DMS53 treated with DMSO at 0.1 percent for 48 hours (cell line): ENCODE results near the gene RFNG.

ENCODE experiments used
- DNase-seq: peaks from one replicate; lab custom pipeline; 2025; ENCODE audit not compliant: unreplicated experiment; lab: John Stamatoyannopoulos, UW

Gene RFNG

DNA sequence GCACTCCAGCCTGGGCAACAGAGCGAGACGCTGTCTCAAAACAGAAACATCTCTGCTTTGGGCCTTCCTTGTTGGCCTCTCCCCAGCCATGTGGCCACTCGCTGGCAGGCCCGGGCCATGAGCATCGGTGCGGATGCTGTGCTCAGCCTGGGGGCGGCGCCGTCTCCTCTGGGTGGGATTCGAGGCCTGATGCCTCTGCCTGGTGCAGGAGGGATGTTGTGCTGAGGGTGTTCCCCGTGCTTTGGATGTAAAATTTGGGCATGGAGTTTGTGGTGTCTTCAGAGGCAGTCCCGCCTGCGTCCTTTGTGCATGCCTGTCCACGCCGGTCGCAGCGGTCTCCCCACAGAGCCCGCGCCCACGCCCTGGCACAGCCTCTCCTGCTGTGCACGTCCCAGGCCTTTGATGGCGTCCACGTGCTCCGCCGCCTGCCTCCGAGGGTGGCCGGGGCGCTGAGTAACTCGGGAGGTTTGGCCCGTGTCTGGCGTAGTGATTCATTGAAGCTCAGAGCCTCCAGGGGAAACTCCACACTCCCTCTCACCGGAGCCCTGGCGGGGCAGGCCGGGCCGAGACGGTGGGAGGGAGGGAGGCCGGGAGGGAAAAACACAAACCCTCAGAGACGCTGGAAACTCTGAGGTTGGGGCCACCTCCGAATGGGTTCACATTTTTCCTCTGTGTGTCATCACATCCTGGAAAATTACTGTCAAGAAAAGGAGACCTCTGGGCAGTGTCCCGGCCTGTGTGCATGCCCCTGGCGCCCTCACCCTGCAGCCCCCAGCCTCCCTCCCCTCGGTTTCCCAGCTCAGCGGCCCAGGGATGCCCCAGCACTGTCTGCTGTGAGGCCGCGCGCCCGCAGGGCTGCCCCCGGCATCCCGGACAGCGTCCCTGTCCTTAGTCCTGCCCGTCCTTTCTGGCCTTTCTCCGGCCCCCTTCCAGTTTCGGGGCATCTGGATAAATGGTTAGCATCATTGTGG lies 47.9 kb downstream of the RFNG start:
- no peak for DNase-seq

DNA sequence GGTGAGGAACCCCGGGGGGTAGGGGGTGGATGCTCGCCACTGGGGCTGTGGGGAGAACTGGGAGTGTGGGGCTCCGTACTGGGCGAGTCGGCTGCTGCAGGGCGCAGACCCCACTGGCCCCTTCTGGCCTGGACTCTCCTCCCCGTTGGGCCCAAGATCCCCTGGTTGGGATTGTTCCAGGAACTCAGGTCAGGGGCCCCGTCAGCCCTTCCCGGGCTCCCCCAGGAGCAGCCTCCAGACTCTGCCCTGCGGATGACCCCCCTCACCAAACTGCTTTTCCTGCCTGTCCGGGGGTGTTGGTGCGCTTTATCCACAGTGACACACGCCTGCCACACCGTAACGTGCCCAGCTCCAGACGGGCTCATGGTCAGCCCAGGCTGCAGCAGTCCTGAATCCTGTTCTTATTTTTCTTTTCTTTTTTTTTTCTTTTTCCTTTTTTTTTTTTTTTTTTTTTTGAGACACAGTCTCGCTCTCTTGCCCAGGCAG lies 50.0 kb downstream of the RFNG start:
- DNase-seq, result no peak

DNA sequence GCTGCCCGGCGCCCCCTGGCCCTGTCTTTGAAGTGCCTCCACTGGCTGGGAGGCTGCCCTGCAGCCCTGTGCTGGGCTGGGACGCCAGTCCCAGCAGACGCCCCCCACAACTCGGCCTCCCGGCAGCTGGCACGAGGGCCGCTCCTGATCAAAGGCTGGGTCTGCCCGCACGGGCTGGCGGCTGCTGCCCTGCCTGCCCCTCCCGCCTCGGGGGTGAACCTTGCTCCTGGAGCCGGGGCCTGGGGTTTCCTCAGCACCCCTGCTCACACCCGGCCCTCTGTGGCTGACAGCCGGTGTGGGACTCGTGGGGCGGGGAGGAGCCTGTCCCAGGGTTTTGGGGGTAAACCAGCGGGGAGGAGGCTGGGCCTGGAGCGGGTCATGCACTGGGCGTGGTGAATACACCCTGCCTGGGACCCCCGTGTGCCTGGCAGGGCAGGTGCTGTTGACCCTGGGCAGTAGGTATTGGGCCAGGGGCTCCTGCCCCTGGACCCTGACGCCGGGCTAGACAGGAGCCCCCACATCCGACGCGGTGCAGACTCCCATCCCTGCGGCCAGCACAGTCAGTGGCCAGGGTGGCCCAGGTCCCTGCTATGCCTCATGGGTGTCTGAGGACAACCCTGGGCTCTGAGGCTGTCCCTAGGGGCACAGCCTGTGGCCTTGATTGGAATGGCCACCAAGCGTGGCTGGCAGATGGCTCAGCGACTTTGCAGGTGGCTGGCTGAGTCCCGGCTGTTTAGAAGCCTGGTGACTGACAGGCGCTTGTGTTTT lies 50.6 kb downstream of the RFNG start:
- no peak for DNase-seq

DNA sequence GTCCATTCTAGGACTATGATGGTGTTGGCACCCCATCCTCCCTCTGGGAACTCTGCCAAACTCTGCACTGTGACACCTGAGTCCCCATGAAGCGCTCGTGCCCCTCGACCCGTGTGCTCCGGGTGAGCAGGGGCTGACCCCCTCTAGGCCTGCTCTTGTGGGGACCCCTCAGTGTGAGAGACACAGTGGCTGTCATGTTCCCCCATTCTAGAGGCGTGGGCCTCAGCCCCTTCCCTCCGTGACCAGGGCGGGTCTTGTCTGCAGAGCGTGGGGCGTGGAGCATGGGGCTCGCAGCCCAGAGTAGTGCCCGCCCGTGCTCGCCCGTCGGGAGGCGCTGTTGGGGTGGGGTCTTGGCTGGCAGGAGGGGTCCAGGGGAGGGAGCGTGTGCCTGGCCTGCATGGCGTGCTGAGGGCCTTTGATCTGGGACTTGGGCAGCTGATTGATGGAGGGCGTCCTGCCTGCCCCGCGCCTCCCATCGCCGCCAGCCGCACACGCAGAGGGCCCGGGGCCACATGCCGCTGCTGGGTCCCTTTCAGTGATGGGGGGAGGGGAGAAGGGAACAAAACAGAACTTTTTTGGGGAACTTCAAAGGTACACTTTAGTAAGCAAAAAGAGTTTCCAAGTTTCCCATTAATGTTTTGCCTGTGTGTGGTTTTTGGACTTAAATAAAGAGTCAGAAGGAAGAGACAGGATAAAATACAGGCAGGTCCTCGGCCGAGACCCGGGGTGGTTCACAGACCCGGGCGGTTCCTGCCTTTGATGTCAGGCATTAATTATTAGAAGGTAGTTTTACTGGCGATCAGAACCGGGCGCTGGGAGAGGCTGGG lies 51.4 kb downstream of the RFNG start:
- no peak for DNase-seq

DNA sequence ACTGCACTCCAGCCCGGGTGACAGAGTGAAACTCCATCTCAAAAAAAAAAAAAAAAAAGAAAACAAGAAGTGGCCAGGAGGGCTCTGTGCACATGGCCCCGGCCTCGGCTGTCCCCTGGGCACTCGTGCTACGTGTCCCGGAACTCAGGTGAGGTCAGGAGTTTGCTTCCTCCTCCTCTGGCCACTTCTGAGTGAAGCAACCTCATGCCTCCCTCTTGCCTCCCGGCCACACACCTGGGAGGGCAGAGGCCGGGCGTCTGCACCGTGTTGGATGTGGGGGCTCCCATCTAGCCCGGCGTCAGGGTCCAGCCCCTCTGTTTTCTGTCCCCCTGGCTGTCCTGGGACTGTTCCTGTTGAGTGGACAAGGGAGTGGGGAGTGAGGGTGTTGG lies 52.0 kb downstream of the RFNG start:
- DNase-seq, result no peak

DNA sequence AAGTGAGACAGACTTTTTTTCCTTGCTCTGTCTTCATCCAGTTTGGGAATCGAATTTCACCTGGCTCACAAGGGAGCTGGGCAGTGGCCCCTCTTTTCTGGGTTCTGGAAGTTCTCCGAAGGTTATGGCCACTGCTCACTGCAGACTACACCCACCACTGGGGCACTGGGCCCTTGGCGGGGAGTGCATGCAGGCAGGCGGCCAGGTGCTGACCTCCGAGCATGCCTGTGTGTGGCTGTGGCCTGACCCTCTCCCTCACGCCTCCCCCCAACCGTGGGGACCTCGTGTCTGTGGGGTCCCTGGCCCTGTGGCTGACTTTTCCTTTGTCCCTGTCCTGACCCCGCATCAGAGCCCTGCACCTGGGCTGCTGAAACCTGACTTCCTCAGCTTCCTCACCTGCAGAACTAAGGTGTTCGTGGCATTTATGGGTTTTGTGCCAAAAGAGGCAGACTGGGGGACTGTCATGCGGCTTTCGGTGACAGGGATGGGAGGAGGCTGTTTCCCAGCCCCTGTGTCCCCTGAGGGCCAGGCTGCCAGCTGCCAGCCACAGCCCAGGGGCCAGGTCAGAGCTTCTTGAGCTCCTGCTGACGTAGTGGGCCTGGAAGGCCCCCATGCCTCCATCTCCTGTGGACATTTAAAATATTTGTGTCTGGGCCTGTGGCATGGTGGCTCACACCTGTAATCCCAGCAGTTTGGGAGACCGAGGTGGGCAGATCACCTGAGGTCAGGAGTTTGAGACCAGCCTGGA lies 52.7 kb downstream of the RFNG start:
- DNase-seq, result no peak

DNA sequence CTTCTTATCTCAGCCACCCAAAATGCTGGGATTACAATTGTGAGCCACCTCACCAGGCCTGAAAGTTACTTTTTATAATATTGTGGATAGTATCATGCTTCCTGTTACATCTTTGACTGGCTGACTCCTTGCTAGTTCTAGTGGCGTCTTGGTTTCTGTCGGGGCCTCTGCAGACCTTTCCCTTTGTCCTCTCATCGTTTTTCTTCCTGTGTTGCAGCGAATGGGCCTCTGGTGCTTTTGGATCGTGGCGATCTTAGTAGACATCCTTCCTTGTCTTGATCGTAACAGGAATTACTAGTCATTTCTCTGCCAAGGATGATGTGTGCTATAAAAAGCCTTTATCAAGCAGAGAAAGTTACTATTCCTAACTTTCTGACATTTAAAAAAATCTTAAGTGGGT lies 53.4 kb downstream of the RFNG start:
- no peak for DNase-seq
